ENCODE measurements around the gene JHY.

DNA sequence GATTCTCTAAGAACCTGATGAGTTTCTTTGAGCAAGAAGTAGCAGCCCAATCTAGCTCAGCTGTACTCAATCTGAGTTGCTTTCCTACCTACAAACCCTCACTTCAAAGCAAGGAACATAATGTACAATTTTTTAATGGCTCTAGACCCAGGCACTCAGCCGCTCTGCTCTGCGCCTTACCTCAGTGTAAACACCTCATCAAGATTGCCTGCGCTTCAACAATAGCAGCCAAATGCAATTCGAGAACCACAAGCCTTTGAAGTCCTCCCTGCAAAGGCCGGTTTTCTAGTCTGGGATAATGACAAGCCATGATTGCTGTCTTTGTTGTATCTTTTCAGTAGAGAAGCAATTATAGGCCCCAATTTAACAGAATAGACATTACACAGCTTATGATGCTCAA, 38.0 kb downstream of the JHY start:
- TF ChIP-seq CTCF (conservative IDR thresholded peaks at IDR 0.05; ENCODE audit: low read length) (no peak), EZH2phosphoT487 (IDR thresholded peaks at IDR 0.05; ENCODE audit: borderline replicate concordance, low read depth, low read length) (no peak)

Measured in OCI-LY7 (cell line).